GM21360 (cell line): Measurements from ENCODE around the gene CD22.

ENCODE experiments used
- ATAC-seq: cut with Tn5 transposase; IDR thresholded peaks from one replicate; pipeline ENCODE4 v1.9.1; 2021; ENCODE audit warnings: mild to moderate bottlenecking, moderate library complexity; ENCODE audit not compliant: unreplicated experiment

CD22 gene

GRCh38 chr19:35313587-35313986 is 15.4 kb upstream of the CD22 start:
- ATAC-seq = no peak

GRCh38 chr19:35314031-35314430 is 15.0 kb upstream of the CD22 start:
- ATAC-seq = no peak

GRCh38 chr19:35314858-35315470 is 14.0 kb upstream of the CD22 start:
- ATAC-seq = no peak

GRCh38 chr19:35315883-35316282 is 13.1 kb upstream of the CD22 start:
- ATAC-seq = no peak

GRCh38 chr19:35316560-35316959 is 12.4 kb upstream of the CD22 start:
- no peak for ATAC-seq

- no peak for ATAC-seq
These were observed 11.4 kb upstream of the CD22 start for GRCh38 chr19:35317464-35318043.

GRCh38 chr19:35318679-35319448 is 10.1 kb upstream of the CD22 start:
- ATAC-seq = no peak

GRCh38 chr19:35320065-35320713 is 8.8 kb upstream of the CD22 start:
- no peak for ATAC-seq

- ATAC-seq = no peak
These were observed 7.7 kb upstream of the CD22 start for GRCh38 chr19:35321291-35321690.

GRCh38 chr19:35322014-35322413 is 7.0 kb upstream of the CD22 start:
- no peak for ATAC-seq

GRCh38 chr19:35327642-35328041 is 1.3 kb upstream of the CD22 start:
- ATAC-seq = no peak

- ATAC-seq = no peak
These were observed 336 bp downstream of the CD22 start for GRCh38 chr19:35329323-35329722.

- ATAC-seq = no peak
These were observed 1.5 kb downstream of the CD22 start for GRCh38 chr19:35330475-35330874.

GRCh38 chr19:35331551-35332214 is 2.7 kb downstream of the CD22 start:
- no peak for ATAC-seq

GRCh38 chr19:35332817-35333216 is 3.8 kb downstream of the CD22 start:
- ATAC-seq = no peak

- ATAC-seq = no peak
These were observed 5.3 kb downstream of the CD22 start for GRCh38 chr19:35334144-35334753.

GRCh38 chr19:35336166-35336955 is 7.4 kb downstream of the CD22 start:
- ATAC-seq = no peak

GRCh38 chr19:35337097-35337983 is 8.4 kb downstream of the CD22 start:
- ATAC-seq = no peak

GRCh38 chr19:35337984-35338296 is 9.0 kb downstream of the CD22 start:
- ATAC-seq = no peak
